ENCODE measurements around the gene PTPRG. TPM values are rescaled to one million over a fixed set of nuclear protein-coding genes. Genes with fewer than 3 reads are reported as not detected.

The PTPRG gene
- total and polyA plus RNA-seq, 2 donors (not counting 1 experiment from before 2014, with no cell fraction given): 67.0 to 97.9 TPM

DNA sequence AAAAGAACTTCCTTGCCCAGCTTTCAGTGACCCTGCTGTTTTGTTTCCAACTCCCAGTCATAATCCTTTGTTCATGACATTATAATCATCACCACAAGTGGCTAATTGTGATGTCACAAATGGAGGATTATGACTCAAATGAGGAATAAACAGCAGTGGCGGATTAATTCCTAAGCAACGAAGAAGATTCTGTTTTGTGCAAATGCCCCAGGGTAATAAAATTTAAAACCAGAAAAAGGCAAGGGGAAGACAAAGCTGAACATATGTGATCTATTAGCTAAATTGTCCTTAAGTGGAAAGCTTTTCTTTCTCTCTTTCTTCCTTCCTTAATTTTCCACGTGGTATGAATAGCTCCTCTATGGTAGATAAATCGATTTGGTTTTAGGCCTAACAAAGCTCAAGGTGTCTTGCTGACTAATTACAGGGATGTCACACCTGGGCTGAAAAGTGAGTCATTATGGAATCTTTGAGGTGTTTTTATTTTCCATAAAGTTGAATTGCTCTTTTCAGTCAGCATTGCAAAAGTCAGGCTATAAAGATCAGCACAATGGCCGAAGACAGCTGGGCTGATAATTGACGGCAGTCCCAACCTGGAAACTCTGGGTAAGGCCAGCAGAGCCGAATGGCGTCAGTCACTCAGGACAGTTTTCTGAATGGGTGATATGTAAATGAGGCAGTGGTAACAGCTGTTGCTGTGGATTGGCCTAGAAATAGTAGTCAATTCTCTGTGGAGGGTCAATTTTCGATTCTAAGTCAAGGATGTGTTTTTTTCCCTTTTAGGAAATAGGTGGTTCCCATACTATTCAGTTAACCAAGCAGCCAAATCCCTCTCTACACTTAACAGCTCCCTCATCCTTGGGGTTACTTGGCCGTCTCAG lies 121.5 kb downstream of the PTPRG start:
- H2AFZ ChIP-seq (ENCODE audit: low read length): no peak overlapping the region
- H4K20me1 ChIP-seq (ENCODE audit: control insufficient read depth, extremely low read depth, insufficient read depth, low read length): no peaks in the 10 kb centered on the region
- H3K4me2 ChIP-seq (ENCODE audit: extremely low read depth, insufficient read depth, low read length): no peak overlapping the region
- H3K36me3 ChIP-seq (ENCODE audit: control insufficient read depth, insufficient read depth, low read length): no peaks in the 10 kb centered on the region
- H3K4me1 ChIP-seq (ENCODE audit: control insufficient read depth, extremely low read depth, insufficient read depth, low read length): no peaks in the 10 kb centered on the region
- DNase-seq (ENCODE audit: low read depth in 2 of 2): peak in 1 of 2 donors; percentile 23
- H3K4me3 ChIP-seq (replicated peaks in 1 of 4; ENCODE audit: control extremely low read depth in 1 of 4, insufficient read depth in 1 of 4, low read depth in 3 of 4, low read length in 4 of 4): no peak overlapping the region
- H3K27me3 ChIP-seq (ENCODE audit: control insufficient read depth, insufficient read depth, low read length): no peaks in the 10 kb centered on the region
- no peak overlapping the region for H3K27ac ChIP-seq (ENCODE audit: insufficient read depth, low read length)
- H3K79me2 ChIP-seq (ENCODE audit: control insufficient read depth, insufficient read depth, low read length): no peaks in the 10 kb centered on the region
- no peak overlapping the region for H3K9ac ChIP-seq (ENCODE audit: insufficient read depth, low read length)
- no peaks in the 10 kb centered on the region for H3K9me3 ChIP-seq (ENCODE audit: control insufficient read depth, insufficient read depth, low read depth, low read length)
- TF ChIP-seq, protein P1, sequence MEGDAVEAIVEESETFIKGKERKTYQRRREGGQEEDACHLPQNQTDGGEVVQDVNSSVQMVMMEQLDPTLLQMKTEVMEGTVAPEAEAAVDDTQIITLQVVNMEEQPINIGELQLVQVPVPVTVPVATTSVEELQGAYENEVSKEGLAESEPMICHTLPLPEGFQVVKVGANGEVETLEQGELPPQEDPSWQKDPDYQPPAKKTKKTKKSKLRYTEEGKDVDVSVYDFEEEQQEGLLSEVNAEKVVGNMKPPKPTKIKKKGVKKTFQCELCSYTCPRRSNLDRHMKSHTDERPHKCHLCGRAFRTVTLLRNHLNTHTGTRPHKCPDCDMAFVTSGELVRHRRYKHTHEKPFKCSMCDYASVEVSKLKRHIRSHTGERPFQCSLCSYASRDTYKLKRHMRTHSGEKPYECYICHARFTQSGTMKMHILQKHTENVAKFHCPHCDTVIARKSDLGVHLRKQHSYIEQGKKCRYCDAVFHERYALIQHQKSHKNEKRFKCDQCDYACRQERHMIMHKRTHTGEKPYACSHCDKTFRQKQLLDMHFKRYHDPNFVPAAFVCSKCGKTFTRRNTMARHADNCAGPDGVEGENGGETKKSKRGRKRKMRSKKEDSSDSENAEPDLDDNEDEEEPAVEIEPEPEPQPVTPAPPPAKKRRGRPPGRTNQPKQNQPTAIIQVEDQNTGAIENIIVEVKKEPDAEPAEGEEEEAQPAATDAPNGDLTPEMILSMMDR (conservative IDR thresholded peaks at IDR 0.05 in 1 of 2, IDR thresholded peaks at IDR 0.05 in 1 of 2; ENCODE audit: low read depth in 1 of 2, low read length in 2 of 2): no peak
- TF ChIP-seq EZH2 (IDR thresholded peaks at IDR 0.05; ENCODE audit: low read length, missing control alignments): no peak

DNA sequence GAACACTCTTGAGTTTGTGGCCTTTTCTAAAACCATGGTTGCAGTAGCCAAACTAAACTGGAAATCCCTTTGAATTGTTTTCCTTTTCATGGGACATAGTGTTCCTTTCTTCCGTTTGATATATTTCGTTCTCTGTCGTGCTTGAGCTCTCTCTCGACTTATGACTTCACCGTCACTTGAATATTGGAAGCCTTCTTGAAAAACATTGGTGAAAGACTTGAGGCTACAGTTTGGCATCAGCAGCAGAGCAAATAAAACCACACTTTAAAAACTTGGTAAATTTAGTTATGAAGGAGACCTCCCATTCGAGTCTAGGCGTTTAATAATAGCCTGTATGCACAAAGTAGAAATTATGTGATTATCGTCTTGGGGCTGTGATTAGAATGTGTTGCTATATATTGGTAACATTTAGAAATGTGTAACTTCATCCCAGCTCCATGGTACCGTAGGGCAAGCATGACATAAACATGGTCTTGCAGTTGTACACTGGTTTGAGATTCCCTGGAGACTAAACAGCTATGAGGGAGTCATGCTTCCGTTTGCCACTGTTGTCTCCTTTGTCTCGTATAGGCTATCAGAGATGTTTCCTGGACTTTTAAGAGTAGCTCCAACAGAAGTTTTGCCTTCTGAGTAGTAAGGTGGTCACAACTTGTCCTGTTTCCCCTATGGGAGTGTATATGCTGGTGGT lies 122.3 kb downstream of the PTPRG start:
- no peaks in the 10 kb centered on the region for H3K27me3 ChIP-seq (ENCODE audit: control insufficient read depth, insufficient read depth, low read length)
- no peak overlapping the region for H3K4me2 ChIP-seq (ENCODE audit: extremely low read depth, insufficient read depth, low read length)
- no peaks in the 10 kb centered on the region for H3K4me1 ChIP-seq (ENCODE audit: control insufficient read depth, extremely low read depth, insufficient read depth, low read length)
- no peaks in the 10 kb centered on the region for H3K79me2 ChIP-seq (ENCODE audit: control insufficient read depth, insufficient read depth, low read length)
- no peaks in the 10 kb centered on the region for H3K36me3 ChIP-seq (ENCODE audit: control insufficient read depth, insufficient read depth, low read length)
- no peak for DNase-seq (ENCODE audit: low read depth in 2 of 2)
- TF ChIP-seq, protein P1 (conservative IDR thresholded peaks at IDR 0.05 in 1 of 2, IDR thresholded peaks at IDR 0.05 in 1 of 2; ENCODE audit: low read depth in 1 of 2, low read length in 2 of 2): no peak
- TF ChIP-seq EZH2 (IDR thresholded peaks at IDR 0.05; ENCODE audit: low read length, missing control alignments): no peak
- no peak overlapping the region for H3K9ac ChIP-seq (ENCODE audit: insufficient read depth, low read length)
- H3K4me3 ChIP-seq (replicated peaks in 1 of 4; ENCODE audit: control extremely low read depth in 1 of 4, insufficient read depth in 1 of 4, low read depth in 3 of 4, low read length in 4 of 4): no peak overlapping the region
- no peak overlapping the region for H2AFZ ChIP-seq (ENCODE audit: low read length)
- H3K27ac ChIP-seq (ENCODE audit: insufficient read depth, low read length): no peak overlapping the region
- no peaks in the 10 kb centered on the region for H4K20me1 ChIP-seq (ENCODE audit: control insufficient read depth, extremely low read depth, insufficient read depth, low read length)
- H3K9me3 ChIP-seq (ENCODE audit: control insufficient read depth, insufficient read depth, low read depth, low read length): no peaks in the 10 kb centered on the region

DNA sequence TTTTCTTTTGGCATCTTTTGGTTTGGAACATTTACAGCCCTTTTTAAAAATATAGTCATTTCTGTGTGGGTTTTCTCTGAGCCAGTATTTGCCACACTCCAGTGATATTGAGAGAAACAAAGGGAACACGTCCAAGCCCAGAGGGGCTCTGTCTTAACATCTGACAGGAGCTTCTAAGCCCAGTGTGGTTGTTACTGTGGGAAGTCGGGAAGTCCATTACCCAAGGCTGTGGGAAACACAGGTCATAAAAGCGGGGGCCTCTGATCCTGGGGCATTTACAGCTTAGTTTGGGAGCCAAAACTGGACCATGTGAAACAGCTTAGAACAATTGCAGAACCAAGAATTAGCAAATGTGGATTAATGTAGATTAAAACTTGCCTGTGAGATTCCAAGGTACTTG lies 123.0 kb downstream of the PTPRG start:
- Histone ChIP-seq H3K79me2 (ENCODE audit: control insufficient read depth, insufficient read depth, low read length) (no peaks in the 10 kb centered on the region), H3K9me3 (ENCODE audit: control insufficient read depth, insufficient read depth, low read depth, low read length) (no peaks in the 10 kb centered on the region), H3K4me3 (replicated peaks in 1 of 4; ENCODE audit: control extremely low read depth in 1 of 4, insufficient read depth in 1 of 4, low read depth in 3 of 4, low read length in 4 of 4) (no peak overlapping the region), H3K27me3 (ENCODE audit: control insufficient read depth, insufficient read depth, low read length) (no peaks in the 10 kb centered on the region), H2AFZ (ENCODE audit: low read length) (no peak overlapping the region), H3K4me1 (ENCODE audit: control insufficient read depth, extremely low read depth, insufficient read depth, low read length) (no peaks in the 10 kb centered on the region), H3K9ac (ENCODE audit: insufficient read depth, low read length) (no peak overlapping the region), H4K20me1 (ENCODE audit: control insufficient read depth, extremely low read depth, insufficient read depth, low read length) (no peaks in the 10 kb centered on the region), H3K27ac (ENCODE audit: insufficient read depth, low read length) (no peak overlapping the region), H3K4me2 (ENCODE audit: extremely low read depth, insufficient read depth, low read length) (no peak overlapping the region), H3K36me3 (ENCODE audit: control insufficient read depth, insufficient read depth, low read length) (no peaks in the 10 kb centered on the region)
- no peak for TF ChIP-seq EZH2 (IDR thresholded peaks at IDR 0.05; ENCODE audit: low read length, missing control alignments)
- TF ChIP-seq, protein P1 (conservative IDR thresholded peaks at IDR 0.05 in 1 of 2, IDR thresholded peaks at IDR 0.05 in 1 of 2; ENCODE audit: low read depth in 1 of 2, low read length in 2 of 2): no peak
- DNase-seq (ENCODE audit: low read depth in 2 of 2): no peak
